K562 (cell line): ENCODE measurements around the gene PEX6. TPM values are rescaled to one million over a fixed set of nuclear protein-coding genes. Genes with fewer than 3 reads are reported as not detected.

ENCODE experiments used
- CREM ChIP-seq: IDR thresholded peaks from 2 replicates; pipeline ENCODE4 v1.6.1; 2014; ENCODE audit warnings: antibody characterized with exemption, low read depth
- PPARD ChIP-seq: fragments of 250-450 bp; sonication (Bioruptor Pico); IDR thresholded peaks from 2 replicates; pipeline ENCODE4 v1.8.0; 2022; ENCODE audit warnings: inconsistent platforms, mild to moderate bottlenecking, moderate library complexity
- RBM25 ChIP-seq: fragments of 200-400 bp; formaldehyde crosslinking; IDR thresholded peaks from 2 replicates; pipeline ENCODE4 v1.6.1; 2018; ENCODE audit warnings: low read length, low read depth, moderate library complexity; ENCODE audit not compliant: severe bottlenecking
- SREBF1 ChIP-seq: fragments of 150-350 bp; IDR thresholded peaks from 2 replicates; pipeline ENCODE4 v1.6.1; 2014; ENCODE audit warnings: antibody characterized with exemption, low read depth, low read length, borderline replicate concordance
- ZBTB17 ChIP-seq: fragments of 450-650 bp; formaldehyde crosslinking; IDR thresholded peaks from 2 replicates; pipeline ENCODE4 v1.4.0; 2020; ENCODE audit warnings: mild to moderate bottlenecking
- ZNF431 ChIP-seq: sonication (generic); formaldehyde crosslinking; IDR thresholded peaks from 2 replicates; pipeline ENCODE4 v1.8.0; 2022; ENCODE audit warnings: mild to moderate bottlenecking, missing genetic modification reagents
- polyA plus RNA-seq, 8 experiments: library from polyadenylated mRNA; depleted of rRNA in 4 of 8; stranded (reverse) in 5 of 8; unstranded in 3 of 8; fragments of >200 nt; fragmentation: Nextera tagmentation in 2 of 8; fragmentation: Illumina TruSeq in 1 of 8; extraction: Ambion mirVana in 2 of 8; extraction: Trizol in 1 of 8; gene quantifications; 2 replicates each; pipeline versions ENCODE4 v1.2.1 to v1.2.3, GENCODE V29; 2011 to 2014; ENCODE audit warnings: inconsistent platforms in 1 of 8, missing spikeins in 1 of 8
- total RNA-seq, 7 experiments: library from RNA; depleted of rRNA in 6 of 7; stranded (reverse); fragments of >200 nt in 6 of 7; fragmentation: Illumina TruSeq in 2 of 7; extraction: Trizol in 2 of 7; gene quantifications; 2 replicates each; pipeline versions ENCODE4 v1.2.1 to v1.2.3, GENCODE V29; 2011 to 2021; ENCODE audit warnings: low replicate concordance in 1 of 7
- TF ChIP-seq, protein P1 (sequence below): fragments of 450-650 bp; IDR thresholded peaks from 2 replicates; pipeline ENCODE4 v1.7.0; 2016; ENCODE audit warnings: borderline replicate concordance
- TF ChIP-seq, protein P2 (sequence below): fragments of 450-650 bp; IDR thresholded peaks from 2 replicates; pipeline ENCODE4 v1.6.1; 2017; ENCODE audit warnings: antibody characterized with exemption, mild to moderate bottlenecking
- TF ChIP-seq, protein P3 (sequence below), 2 experiments: fragments of 450-650 bp; formaldehyde crosslinking in 1 of 2; IDR thresholded peaks; 2 replicates each; pipeline versions ENCODE4 v1.4.0 to v1.6.1; 2014 to 2020; ENCODE audit warnings: mild to moderate bottlenecking in 2 of 2, borderline replicate concordance in 1 of 2, low read depth in 1 of 2

The PEX6 gene
- total and polyA plus RNA-seq, 9 of the 15 experiments (the other 6 are each of a cell fraction or from before 2014, with no cell fraction given): 0.17 to 20.8 (median 6.9) TPM

DNA sequence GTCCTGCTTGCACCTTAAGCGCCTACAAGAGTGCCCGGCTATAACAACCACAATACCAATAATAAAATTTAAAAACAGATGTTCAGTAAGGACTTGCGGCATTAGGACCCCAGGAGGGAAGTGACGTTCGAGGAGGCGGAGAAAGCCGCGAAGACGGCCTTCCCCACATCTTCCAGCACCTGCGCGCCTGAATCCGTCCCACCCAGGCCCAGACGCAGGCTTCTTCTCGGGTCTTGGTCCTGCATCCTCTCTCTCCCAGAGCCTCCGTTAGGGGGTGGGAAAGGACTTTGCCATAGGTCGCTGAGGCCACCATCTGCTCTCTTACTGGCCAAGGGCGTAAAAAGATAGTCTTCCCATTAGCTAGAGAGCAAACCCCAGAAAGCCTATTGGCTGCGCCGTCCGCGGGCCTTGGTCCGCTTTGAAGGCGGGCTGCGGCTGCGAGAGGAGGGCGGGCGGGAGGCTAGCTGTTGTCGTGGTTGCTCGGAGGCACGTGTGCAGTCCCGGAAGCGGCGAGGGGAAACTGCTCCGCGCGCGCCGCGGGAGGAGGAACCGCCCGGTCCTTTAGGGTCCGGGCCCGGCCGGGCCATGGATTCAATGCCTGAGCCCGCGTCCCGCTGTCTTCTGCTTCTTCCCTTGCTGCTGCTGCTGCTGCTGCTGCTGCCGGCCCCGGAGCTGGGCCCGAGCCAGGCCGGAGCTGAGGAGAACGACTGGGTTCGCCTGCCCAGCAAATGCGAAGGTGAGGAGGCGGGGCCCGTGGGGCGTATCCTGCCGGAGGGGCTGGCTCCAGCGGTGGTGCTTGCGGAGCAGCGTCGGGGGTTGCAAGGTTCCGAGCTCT lies 49.8 kb downstream of the PEX6 start, which contains the start of gene CNPY3 (continued):
- TF ChIP-seq, protein P1, sequence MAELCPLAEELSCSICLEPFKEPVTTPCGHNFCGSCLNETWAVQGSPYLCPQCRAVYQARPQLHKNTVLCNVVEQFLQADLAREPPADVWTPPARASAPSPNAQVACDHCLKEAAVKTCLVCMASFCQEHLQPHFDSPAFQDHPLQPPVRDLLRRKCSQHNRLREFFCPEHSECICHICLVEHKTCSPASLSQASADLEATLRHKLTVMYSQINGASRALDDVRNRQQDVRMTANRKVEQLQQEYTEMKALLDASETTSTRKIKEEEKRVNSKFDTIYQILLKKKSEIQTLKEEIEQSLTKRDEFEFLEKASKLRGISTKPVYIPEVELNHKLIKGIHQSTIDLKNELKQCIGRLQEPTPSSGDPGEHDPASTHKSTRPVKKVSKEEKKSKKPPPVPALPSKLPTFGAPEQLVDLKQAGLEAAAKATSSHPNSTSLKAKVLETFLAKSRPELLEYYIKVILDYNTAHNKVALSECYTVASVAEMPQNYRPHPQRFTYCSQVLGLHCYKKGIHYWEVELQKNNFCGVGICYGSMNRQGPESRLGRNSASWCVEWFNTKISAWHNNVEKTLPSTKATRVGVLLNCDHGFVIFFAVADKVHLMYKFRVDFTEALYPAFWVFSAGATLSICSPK: no peak
- TF ChIP-seq ZNF431 (CRISPR knock-in tag): 0 out of 2 replicates have a peak, but pooled peaks have one; percentile 57
- no peak for TF ChIP-seq SREBF1
- peak; percentile 80 for TF ChIP-seq CREM
- TF ChIP-seq, protein P2, sequence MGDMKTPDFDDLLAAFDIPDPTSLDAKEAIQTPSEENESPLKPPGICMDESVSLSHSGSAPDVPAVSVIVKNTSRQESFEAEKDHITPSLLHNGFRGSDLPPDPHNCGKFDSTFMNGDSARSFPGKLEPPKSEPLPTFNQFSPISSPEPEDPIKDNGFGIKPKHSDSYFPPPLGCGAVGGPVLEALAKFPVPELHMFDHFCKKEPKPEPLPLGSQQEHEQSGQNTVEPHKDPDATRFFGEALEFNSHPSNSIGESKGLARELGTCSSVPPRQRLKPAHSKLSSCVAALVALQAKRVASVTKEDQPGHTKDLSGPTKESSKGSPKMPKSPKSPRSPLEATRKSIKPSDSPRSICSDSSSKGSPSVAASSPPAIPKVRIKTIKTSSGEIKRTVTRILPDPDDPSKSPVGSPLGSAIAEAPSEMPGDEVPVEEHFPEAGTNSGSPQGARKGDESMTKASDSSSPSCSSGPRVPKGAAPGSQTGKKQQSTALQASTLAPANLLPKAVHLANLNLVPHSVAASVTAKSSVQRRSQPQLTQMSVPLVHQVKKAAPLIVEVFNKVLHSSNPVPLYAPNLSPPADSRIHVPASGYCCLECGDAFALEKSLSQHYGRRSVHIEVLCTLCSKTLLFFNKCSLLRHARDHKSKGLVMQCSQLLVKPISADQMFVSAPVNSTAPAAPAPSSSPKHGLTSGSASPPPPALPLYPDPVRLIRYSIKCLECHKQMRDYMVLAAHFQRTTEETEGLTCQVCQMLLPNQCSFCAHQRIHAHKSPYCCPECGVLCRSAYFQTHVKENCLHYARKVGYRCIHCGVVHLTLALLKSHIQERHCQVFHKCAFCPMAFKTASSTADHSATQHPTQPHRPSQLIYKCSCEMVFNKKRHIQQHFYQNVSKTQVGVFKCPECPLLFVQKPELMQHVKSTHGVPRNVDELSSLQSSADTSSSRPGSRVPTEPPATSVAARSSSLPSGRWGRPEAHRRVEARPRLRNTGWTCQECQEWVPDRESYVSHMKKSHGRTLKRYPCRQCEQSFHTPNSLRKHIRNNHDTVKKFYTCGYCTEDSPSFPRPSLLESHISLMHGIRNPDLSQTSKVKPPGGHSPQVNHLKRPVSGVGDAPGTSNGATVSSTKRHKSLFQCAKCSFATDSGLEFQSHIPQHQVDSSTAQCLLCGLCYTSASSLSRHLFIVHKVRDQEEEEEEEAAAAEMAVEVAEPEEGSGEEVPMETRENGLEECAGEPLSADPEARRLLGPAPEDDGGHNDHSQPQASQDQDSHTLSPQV: peak; percentile 75
- TF ChIP-seq ZBTB17 (CRISPR knock-in tag): no peak; the same call in 1 of the 2 replicates
- no peak for TF ChIP-seq PPARD (CRISPR knock-in tag)
- peak; percentile 97 for TF ChIP-seq RBM25
- TF ChIP-seq, protein P3, sequence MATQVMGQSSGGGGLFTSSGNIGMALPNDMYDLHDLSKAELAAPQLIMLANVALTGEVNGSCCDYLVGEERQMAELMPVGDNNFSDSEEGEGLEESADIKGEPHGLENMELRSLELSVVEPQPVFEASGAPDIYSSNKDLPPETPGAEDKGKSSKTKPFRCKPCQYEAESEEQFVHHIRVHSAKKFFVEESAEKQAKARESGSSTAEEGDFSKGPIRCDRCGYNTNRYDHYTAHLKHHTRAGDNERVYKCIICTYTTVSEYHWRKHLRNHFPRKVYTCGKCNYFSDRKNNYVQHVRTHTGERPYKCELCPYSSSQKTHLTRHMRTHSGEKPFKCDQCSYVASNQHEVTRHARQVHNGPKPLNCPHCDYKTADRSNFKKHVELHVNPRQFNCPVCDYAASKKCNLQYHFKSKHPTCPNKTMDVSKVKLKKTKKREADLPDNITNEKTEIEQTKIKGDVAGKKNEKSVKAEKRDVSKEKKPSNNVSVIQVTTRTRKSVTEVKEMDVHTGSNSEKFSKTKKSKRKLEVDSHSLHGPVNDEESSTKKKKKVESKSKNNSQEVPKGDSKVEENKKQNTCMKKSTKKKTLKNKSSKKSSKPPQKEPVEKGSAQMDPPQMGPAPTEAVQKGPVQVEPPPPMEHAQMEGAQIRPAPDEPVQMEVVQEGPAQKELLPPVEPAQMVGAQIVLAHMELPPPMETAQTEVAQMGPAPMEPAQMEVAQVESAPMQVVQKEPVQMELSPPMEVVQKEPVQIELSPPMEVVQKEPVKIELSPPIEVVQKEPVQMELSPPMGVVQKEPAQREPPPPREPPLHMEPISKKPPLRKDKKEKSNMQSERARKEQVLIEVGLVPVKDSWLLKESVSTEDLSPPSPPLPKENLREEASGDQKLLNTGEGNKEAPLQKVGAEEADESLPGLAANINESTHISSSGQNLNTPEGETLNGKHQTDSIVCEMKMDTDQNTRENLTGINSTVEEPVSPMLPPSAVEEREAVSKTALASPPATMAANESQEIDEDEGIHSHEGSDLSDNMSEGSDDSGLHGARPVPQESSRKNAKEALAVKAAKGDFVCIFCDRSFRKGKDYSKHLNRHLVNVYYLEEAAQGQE (IDR thresholded peaks at IDR 0.05; ENCODE audit: borderline replicate concordance): 0 out of 2 replicates have a peak, but pooled peaks have one; percentile 5
- TF ChIP-seq, protein P3 (CRISPR knock-in tag; IDR thresholded peaks at IDR 0.05; ENCODE audit: low read depth): peak; percentile 47; the same call in 1 of the 2 replicates
